Pancreas (tissue), 10 donors: Measurements from ENCODE around the gene CLSTN2. TPM values are rescaled to one million over a fixed set of nuclear protein-coding genes. Genes with fewer than 3 reads are reported as not detected.

Experiments used
- ATAC-seq, 4 donors: fragments of 200-7000 bp; cut with Tn5 transposase; one replicate each; pipeline versions ENCODE4 v1.8.0 to v1.9.1; 2020; ENCODE audit warnings: mild to moderate bottlenecking in 4 of 4, moderate library complexity in 4 of 4
- DNase-seq, 6 donors: peaks; one replicate each; pipeline ENCODE4 v3.0.0-alpha.2; 2020
- FAIRE-seq: peaks from 2 replicates; lab custom pipeline; 2012; peaks lifted over from hg19 to GRCh38; lab: Jason Lieb, UNC
- H3K27ac ChIP-seq, 4 donors: fragments of 200-600 bp; sonication (generic); 1 replicate in 3 of 4; 2 replicates in 1 of 4; pipeline versions ENCODE4 v1.5.0 to v1.8.0; 2020
- H3K27me3 ChIP-seq, 4 donors: fragments of 200-600 bp; one replicate each; pipeline ENCODE4 v1.8.0; 2021
- H3K36me3 ChIP-seq, 3 donors: fragments of 200-600 bp; sonication (generic) in 1 of 3; one replicate each; pipeline versions ENCODE4 v1.5.0 to v1.8.0; 2020 to 2021
- H3K4me1 ChIP-seq, 3 donors: fragments of 200-600 bp; one replicate each; pipeline ENCODE4 v1.8.0; 2021
- H3K4me3 ChIP-seq, 4 donors: fragments of 200-600 bp; sonication (generic) in 2 of 4; one replicate each; pipeline versions ENCODE4 v1.5.0 to v1.8.0; 2020 to 2021
- H3K9me3 ChIP-seq, 4 donors: fragments of 200-600 bp; one replicate each; pipeline ENCODE4 v1.8.0; 2021
- WGBS, 2 donors: extraction: QIAGEN DNeasy Blood & Tissue Kit; methylation state at CpG; one replicate each; pipeline ENCODE4 v1.1.7; 2013; 5-methylcytosine and 5-hydroxymethylcytosine counted together
- intact Hi-C, 3 donors: fragments of 100-400 bp; cut with DNase I; formaldehyde crosslinking; loops; one replicate each; pipeline versions ENCODE4 v1.11.1 to v1.14.2; 2022
- polyA plus RNA-seq, 2 donors: library from polyadenylated mRNA; stranded (reverse); fragments of 200-250 nt; gene quantifications; one replicate each; pipeline ENCODE4 v1.2.3, GENCODE V29; 2013
- total RNA-seq, 6 donors: library from RNA; stranded (reverse); fragmentation: NEBNext Ultra II Directional in 4 of 6; extraction: Animal tissue kit (Norgen Biotek cat#: 25700) in 4 of 6; gene quantifications; one replicate each; pipeline versions ENCODE4 v1.2.1 to v1.2.4, GENCODE V29; 2021 to 2023
- TF ChIP-seq, protein P1 (sequence below), 4 donors: fragments of 200-600 bp; sonication (generic) in 3 of 4; IDR thresholded peaks; one replicate each; pipeline versions ENCODE4 v1.5.0 to v1.8.0; 2021; ENCODE audit warnings: antibody characterized with exemption in 4 of 4
- donor health status: healthy with polysubstance abuse.
- donor health status: DM: no; HTN: no; CAD: no; lungs with moderate emphysema.
- donor health status: DM: no; HTN: no; CAD: no.
- donor health status: control.
- donor health status: control.
- donor health status: Bipolar disorder and iron deficiency.
- donor health status: DM: yes; HTN: yes; CAD: no.
- donor health status: DM: no; HTN: no; CAD: no.
- donor health status: DM: no; HTN: no; CAD: no.
- donor health status: DM: yes; HTN: yes; CAD: no.

Gene CLSTN2
- total and polyA plus RNA-seq, 8 donors, result 0.65 to 9.3 (median 2.9) TPM

DNA sequence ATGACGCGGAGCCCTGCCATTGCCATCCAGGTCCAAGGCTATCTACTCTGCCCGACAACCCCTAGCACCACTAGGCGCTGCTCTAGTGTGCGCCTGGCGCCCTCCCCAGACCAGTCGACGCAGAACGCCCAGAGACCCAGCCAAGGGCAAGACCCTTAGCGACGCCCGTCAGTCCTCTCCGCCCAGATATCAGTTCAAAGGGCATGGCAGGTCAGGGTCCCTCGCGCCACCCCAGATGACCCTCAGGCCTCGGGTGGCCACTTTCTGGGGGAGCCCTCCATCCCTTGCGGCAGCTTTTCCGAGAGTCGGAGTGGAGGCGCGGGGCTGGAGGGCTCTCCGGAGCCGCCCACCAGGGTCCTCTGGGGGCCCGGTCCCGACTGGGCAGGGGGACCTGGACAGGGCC, 371 bp upstream of the CLSTN2 start:
- no peaks in the 10 kb centered on the region for H3K36me3 ChIP-seq
- H3K27me3 ChIP-seq, result peaks cover 0 to 9% (median 0%) of the 10 kb centered on the region in 4 donors
- H3K9me3 ChIP-seq, result no peaks in the 10 kb centered on the region
- no peak overlapping the region for H3K27ac ChIP-seq
- intact Hi-C loops, result no loop called here
- peak; percentile 85 to 93 (median 88) for ATAC-seq
- peak; percentile 57 to 88 (median 70) for DNase-seq
- peaks cover 0 to 5% (median 0%) of the 10 kb centered on the region in 3 donors for H3K4me1 ChIP-seq
- peak overlapping the region; percentile 16 to 62 (median 38) for H3K4me3 ChIP-seq
- 1 to 2% methylated on average over 25 of the region's 25 CpGs for WGBS, 2 donors
- TF ChIP-seq, protein P1, sequence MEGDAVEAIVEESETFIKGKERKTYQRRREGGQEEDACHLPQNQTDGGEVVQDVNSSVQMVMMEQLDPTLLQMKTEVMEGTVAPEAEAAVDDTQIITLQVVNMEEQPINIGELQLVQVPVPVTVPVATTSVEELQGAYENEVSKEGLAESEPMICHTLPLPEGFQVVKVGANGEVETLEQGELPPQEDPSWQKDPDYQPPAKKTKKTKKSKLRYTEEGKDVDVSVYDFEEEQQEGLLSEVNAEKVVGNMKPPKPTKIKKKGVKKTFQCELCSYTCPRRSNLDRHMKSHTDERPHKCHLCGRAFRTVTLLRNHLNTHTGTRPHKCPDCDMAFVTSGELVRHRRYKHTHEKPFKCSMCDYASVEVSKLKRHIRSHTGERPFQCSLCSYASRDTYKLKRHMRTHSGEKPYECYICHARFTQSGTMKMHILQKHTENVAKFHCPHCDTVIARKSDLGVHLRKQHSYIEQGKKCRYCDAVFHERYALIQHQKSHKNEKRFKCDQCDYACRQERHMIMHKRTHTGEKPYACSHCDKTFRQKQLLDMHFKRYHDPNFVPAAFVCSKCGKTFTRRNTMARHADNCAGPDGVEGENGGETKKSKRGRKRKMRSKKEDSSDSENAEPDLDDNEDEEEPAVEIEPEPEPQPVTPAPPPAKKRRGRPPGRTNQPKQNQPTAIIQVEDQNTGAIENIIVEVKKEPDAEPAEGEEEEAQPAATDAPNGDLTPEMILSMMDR (IDR thresholded peaks at IDR 0.05), result no peak
- FAIRE-seq, result no peak

DNA sequence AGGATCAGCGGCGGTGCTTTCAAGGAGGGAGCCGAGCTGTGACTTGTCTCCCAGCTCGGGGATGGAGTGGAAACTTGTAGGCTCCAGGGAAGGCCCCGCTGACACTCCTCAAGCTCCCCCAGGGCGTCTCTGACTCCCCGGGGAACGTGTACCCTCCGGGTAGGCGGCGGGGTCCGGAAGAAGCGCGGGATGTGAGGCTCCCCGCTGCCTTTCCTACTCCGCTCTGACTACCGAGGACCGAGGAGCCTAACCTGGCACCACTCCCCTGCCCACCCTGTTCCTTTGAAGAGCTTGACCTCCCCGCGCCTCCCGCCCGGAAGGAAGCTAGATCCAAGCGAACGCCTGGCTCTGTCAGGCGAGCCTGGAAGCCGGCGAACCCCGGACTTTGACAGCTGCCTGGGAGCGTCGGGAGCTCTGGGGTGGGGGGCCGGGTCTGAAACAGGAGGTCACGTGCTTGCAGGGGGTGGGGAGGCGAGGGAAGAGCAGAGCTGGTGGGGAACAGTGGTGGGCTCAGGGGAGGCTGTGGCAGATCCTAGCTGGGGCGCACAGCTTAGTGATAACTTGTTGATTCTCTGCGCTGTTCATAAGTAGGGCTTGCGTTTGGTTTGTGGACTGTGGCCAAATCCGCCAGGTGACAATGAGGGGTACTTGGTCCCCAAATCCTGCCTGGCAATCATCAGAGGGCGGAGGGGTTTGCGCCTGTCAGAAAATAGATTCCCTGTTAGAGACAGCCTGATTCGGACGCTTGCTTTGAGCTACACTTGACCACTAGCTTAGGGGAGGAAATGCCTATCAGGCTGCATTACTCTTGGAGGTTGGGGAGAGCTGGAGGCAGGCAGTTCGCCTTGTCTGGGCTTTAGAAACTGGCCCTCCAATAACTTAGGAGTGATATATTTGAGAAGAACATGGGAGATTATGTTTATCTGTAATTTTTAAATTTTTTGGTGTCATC, 1.2 kb downstream of the CLSTN2 start:
- TF ChIP-seq, protein P1 (IDR thresholded peaks at IDR 0.05), result no peak
- Histone ChIP-seq H3K27me3 (peaks cover 0 to 9% (median 0%) of the 10 kb centered on the region in 4 donors), H3K36me3 (no peaks in the 10 kb centered on the region), H3K9me3 (no peaks in the 10 kb centered on the region), H3K4me1 (peaks cover 0 to 5% (median 0%) of the 10 kb centered on the region in 3 donors), H3K27ac (no peak overlapping the region), H3K4me3 (peak overlapping the region; percentile 16 to 62 (median 38))
- intact Hi-C loops, result no loop called here
- DNase-seq (peak; percentile 12 to 79 (median 46)), ATAC-seq (peak; percentile 29 to 71 (median 56)), FAIRE-seq (no peak)
- 2% methylated on average over 40 to 42 of the region's 42 CpGs for WGBS, 2 donors

DNA sequence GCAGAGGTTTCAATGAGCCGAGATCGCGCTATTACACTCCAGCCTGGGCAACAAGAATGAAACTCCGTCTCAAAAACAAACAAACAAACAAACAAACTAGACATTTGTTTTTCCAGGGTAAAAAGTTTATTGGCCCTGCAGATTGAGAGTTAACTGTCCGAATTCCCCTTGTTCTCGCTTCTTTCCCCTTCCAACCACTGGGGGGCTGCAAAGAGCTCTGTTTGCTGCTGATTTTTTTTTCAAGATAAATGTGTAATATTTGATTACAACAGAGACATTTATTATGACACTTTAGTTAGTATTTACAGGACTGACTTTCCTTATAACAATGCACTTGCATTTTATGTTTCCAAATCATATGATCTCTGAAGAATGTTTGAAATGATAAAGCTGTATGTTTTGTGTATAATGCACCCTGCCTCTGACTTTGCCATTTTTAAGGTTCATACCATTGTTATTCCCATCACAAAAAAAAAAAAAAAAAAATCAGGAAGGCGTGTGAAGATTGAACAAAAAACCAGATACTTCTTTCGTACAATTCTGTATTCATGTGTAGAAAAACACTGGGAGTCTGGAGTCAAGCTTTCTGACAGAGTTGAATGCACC, 2.8 kb downstream of the CLSTN2 start:
- FAIRE-seq (peak; percentile 83), DNase-seq (peak in 4 of 6 donors; percentile 21 to 70 (median 36)), ATAC-seq (peak in 2 of 4 donors; percentile 14 to 17)
- Histone ChIP-seq H3K27me3 (peaks cover 0 to 9% (median 0%) of the 10 kb centered on the region in 4 donors), H3K9me3 (no peaks in the 10 kb centered on the region), H3K36me3 (no peaks in the 10 kb centered on the region), H3K4me3 (no peak overlapping the region), H3K27ac (no peak overlapping the region), H3K4me1 (peaks cover 0 to 5% (median 0%) of the 10 kb centered on the region in 3 donors)
- WGBS, 2 donors, result 6 to 7% methylated on average over 8 of the region's 8 CpGs
- intact Hi-C loops, result no loop called here
- TF ChIP-seq, protein P1 (IDR thresholded peaks at IDR 0.05), result peak; percentile 36 to 63 (median 52)

DNA sequence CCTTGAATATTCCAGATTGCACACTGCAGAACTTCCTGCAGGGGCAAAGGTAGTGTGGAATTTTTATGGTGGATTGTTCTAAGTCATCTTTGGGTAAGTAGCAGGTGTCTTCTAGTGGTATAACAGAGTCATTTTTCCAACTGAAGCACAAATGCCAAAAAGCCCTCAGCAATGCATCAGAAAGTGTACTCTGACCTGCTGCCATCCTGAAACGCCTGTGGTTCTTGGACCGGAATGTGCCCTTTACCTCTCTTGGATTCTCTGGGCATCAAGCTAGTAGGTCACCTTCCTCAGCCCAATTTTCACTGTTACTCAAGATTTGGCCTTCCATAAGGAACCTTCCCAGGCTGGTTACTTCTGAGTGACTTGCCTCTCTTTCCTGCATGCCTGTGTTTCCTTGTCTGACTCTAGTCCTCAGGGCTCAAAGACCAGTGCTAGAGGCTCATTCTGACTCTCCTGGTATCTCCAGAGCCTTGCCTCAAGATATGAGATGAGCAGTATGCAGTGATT, 4.8 kb downstream of the CLSTN2 start:
- ATAC-seq (no peak), DNase-seq (no peak), FAIRE-seq (no peak)
- 68 to 79% methylated on average over 2 of the region's 2 CpGs for WGBS, 2 donors
- no peaks in the 10 kb centered on the region for H3K9me3 ChIP-seq
- TF ChIP-seq, protein P1 (IDR thresholded peaks at IDR 0.05), result no peak
- peaks cover 0 to 9% (median 0%) of the 10 kb centered on the region in 4 donors for H3K27me3 ChIP-seq
- intact Hi-C loops, result no loop called here
- H3K4me1 ChIP-seq, result peaks cover 0 to 5% (median 0%) of the 10 kb centered on the region in 3 donors
- no peaks in the 10 kb centered on the region for H3K36me3 ChIP-seq
- no peak overlapping the region for H3K27ac ChIP-seq
- H3K4me3 ChIP-seq, result no peak overlapping the region
